GM21825 (cell line): ENCODE measurements around the gene ATP12A.

Experiments used
- ATAC-seq: cut with Tn5 transposase; IDR thresholded peaks from one replicate; pipeline ENCODE4 v1.9.1; 2021; ENCODE audit warnings: mild to moderate bottlenecking, moderate library complexity; ENCODE audit not compliant: unreplicated experiment

The ATP12A gene

GRCh38 chr13:24724714-24725113 lies 44.5 kb downstream of the ATP12A start:
- ATAC-seq, result no peak

- ATAC-seq, result no peak
Measured at GRCh38 chr13:24725379-24725778, 45.2 kb downstream of the ATP12A start.

- ATAC-seq, result peak; percentile 69
Measured at GRCh38 chr13:24727731-24728601, 47.8 kb downstream of the ATP12A start.

- peak; percentile 72 for ATAC-seq
Measured at GRCh38 chr13:24730873-24731567, 50.8 kb downstream of the ATP12A start.

GRCh38 chr13:24734950-24735349 lies 54.7 kb downstream of the ATP12A start:
- ATAC-seq, result no peak

GRCh38 chr13:24737042-24737441 lies 56.8 kb downstream of the ATP12A start:
- ATAC-seq, result no peak

- no peak for ATAC-seq
Measured at GRCh38 chr13:24738366-24738847, 58.2 kb downstream of the ATP12A start.

GRCh38 chr13:24740014-24740890 lies 60.0 kb downstream of the ATP12A start:
- ATAC-seq, result no peak

GRCh38 chr13:24741016-24741662 lies 60.9 kb downstream of the ATP12A start:
- ATAC-seq, result no peak

- ATAC-seq, result no peak
Measured at GRCh38 chr13:24741791-24742190, 61.6 kb downstream of the ATP12A start.

- ATAC-seq, result no peak
Measured at GRCh38 chr13:24742294-24742693, 62.1 kb downstream of the ATP12A start.

- ATAC-seq, result no peak
Measured at GRCh38 chr13:24742977-24743376, 62.8 kb downstream of the ATP12A start.

GRCh38 chr13:24744247-24744646 lies 64.0 kb downstream of the ATP12A start:
- ATAC-seq, result no peak

- ATAC-seq, result no peak
Measured at GRCh38 chr13:24745516-24745860, 65.3 kb downstream of the ATP12A start.

GRCh38 chr13:24745861-24746617 lies 65.8 kb downstream of the ATP12A start:
- no peak for ATAC-seq

- no peak for ATAC-seq
Measured at GRCh38 chr13:24746618-24747247, 66.5 kb downstream of the ATP12A start.

- no peak for ATAC-seq
Measured at GRCh38 chr13:24747248-24748060, 67.2 kb downstream of the ATP12A start.

- ATAC-seq, result no peak
Measured at GRCh38 chr13:24748061-24748400, 67.8 kb downstream of the ATP12A start.

GRCh38 chr13:24759197-24759596 lies 79.0 kb downstream of the ATP12A start:
- no peak for ATAC-seq
